Calu3 (cell line): ENCODE measurements around the gene PKP1. TPM values are rescaled to one million over a fixed set of nuclear protein-coding genes. Genes with fewer than 3 reads are reported as not detected.
A peak's percentile ranks its signal among the peaks of the same experiment; 100 is the strongest.

Source experiments
- BruUV-seq: library from RNA; stranded (reverse); fragments of 400-500 nt; replicated peaks from 2 replicates; lab custom pipeline; 2021; lab: Mats Ljungman, UMichigan
- CTCF ChIA-PET: fragments of 300-600 bp; sonication (Branson Sonifier 250); formaldehyde crosslinking; loops from one replicate; lab custom pipeline; 2022; ENCODE audit warnings: antibody characterized with exemption; lab: Charles Lee
- DNase-seq: peaks from one replicate; pipeline ENCODE4 v3.0.0; 2022
- H3K27ac Mint-ChIP-seq: one replicate; pipeline ENCODE4 v1.8.0; 2022; ENCODE audit warnings: mixed read lengths; ENCODE audit not compliant: unreplicated experiment
- H3K27me3 Mint-ChIP-seq: one replicate; pipeline ENCODE4 v1.8.0; 2022; ENCODE audit warnings: mixed read lengths; ENCODE audit not compliant: unreplicated experiment
- H3K36me3 Mint-ChIP-seq: one replicate; pipeline ENCODE4 v1.8.0; 2022; ENCODE audit warnings: mild to moderate bottlenecking, moderate library complexity, mixed read lengths; ENCODE audit not compliant: insufficient read depth, unreplicated experiment
- H3K4me1 Mint-ChIP-seq: one replicate; pipeline ENCODE4 v1.8.0; 2022; ENCODE audit warnings: mild to moderate bottlenecking, low read depth, mixed read lengths; ENCODE audit not compliant: unreplicated experiment
- H3K4me3 Mint-ChIP-seq: one replicate; pipeline ENCODE4 v1.8.0; 2022; ENCODE audit warnings: mild to moderate bottlenecking, low read depth, moderate library complexity, mixed read lengths; ENCODE audit not compliant: unreplicated experiment
- H3K9me3 Mint-ChIP-seq: one replicate; pipeline ENCODE4 v1.8.0; 2022; ENCODE audit warnings: low read depth, mixed read lengths; ENCODE audit not compliant: unreplicated experiment
- CTCF ChIP-seq: fragments of 200-600 bp; IDR thresholded peaks from one replicate; pipeline ENCODE4 v1.8.0; 2022; ENCODE audit warnings: antibody characterized with exemption; ENCODE audit not compliant: unreplicated experiment
- intact Hi-C: fragments of 100-400 bp; cut with micrococcal nuclease; formaldehyde crosslinking; loops from one replicate; pipeline ENCODE4 v1.10.0; 2022; ENCODE audit not compliant: unreplicated experiment
- total RNA-seq: library from RNA; stranded (reverse); gene quantifications from 2 replicates; pipeline ENCODE4 v1.2.3, GENCODE V29; 2022

PKP1 gene
- total RNA-seq, 1 experiment from 2014 or later, result 0.09 TPM

DNA sequence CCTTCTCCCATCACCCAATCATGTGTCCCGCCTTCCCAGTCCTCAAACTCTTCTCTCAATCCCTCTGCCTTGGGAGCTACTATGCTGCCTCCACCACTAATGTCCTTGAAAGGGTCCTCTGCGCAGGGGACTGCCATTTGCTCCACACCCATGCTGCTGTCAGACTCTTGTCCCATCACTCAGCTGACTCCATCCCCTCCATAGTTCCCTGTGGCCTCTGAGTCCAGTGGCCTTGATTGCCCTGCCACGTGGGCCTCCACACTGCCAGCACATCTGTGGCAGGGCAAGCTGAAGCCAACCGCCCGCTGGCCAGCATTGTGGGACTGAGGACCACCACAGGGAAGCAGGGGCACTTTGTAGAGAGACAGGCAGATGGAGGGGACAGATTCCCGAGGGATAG is 95.5 kb downstream of the PKP1 start:
- DNase-seq, result no peak
- Mint-ChIP-seq H3K9me3 (no peaks in the 10 kb centered on the region), H3K4me1 (peaks cover 9% of the 10 kb centered on the region), H3K36me3 (peaks cover 52% of the 10 kb centered on the region), H3K27me3 (peaks cover 58% of the 10 kb centered on the region), H3K27ac (peak overlapping the region; percentile 28), H3K4me3 (no peak overlapping the region)
- CTCF ChIA-PET, result interaction anchor here (0.7 to 2.1 kb wide), 3 partner anchors 17 to 31 kb away, joined by 3 to 5 read pairs (median 5); no protein-coding TSS in a partner anchor
- TF ChIP-seq CTCF, result no peak
- BruUV-seq, result no TSS peak
- intact Hi-C loops, result no loop called here

GRCh38 chr1:201379733-201380242 is 96.5 kb downstream of the PKP1 start:
- Mint-ChIP-seq H3K36me3 (peaks cover 62% of the 10 kb centered on the region), H3K4me3 (no peak overlapping the region), H3K9me3 (no peaks in the 10 kb centered on the region), H3K27me3 (peaks cover 48% of the 10 kb centered on the region), H3K27ac (peak overlapping the region; percentile 28), H3K4me1 (peaks cover 9% of the 10 kb centered on the region)
- no TSS peak for BruUV-seq
- TF ChIP-seq CTCF, result no peak
- no peak for DNase-seq
- intact Hi-C loops, result no loop called here
- CTCF ChIA-PET, result interaction anchor here (1.3 kb wide), 1 partner anchor 26 kb away, joined by 3 read pairs; no protein-coding TSS in a partner anchor

GRCh38 chr1:201381130-201381529 is 97.8 kb downstream of the PKP1 start:
- no peak for TF ChIP-seq CTCF
- no TSS peak for BruUV-seq
- H3K4me1 Mint-ChIP-seq, result peaks cover 18% of the 10 kb centered on the region
- CTCF ChIA-PET, result interaction anchor here (0.5 to 1.0 kb wide), 2 partner anchors 54 to 412 kb away, joined by 3 read pairs; no protein-coding TSS in a partner anchor
- H3K9me3 Mint-ChIP-seq, result no peaks in the 10 kb centered on the region
- peaks cover 34% of the 10 kb centered on the region for H3K27me3 Mint-ChIP-seq
- intact Hi-C loops, result no loop called here
- DNase-seq, result no peak
- H3K4me3 Mint-ChIP-seq, result no peak overlapping the region
- peaks cover 75% of the 10 kb centered on the region for H3K36me3 Mint-ChIP-seq
- peak overlapping the region; percentile 45 for H3K27ac Mint-ChIP-seq

Other genes with a start within 250 kb of the PKP1 start
- not detected in 2 replicates for gene CACNA1S, start 171.1 kb upstream of the PKP1 start, total RNA-seq
- 0.27 TPM in 1 of 2 replicates, not detected in the other for gene ASCL5, start 156.3 kb upstream of the PKP1 start, total RNA-seq
- gene TMEM9, start 129.0 kb upstream of the PKP1 start, total RNA-seq, result 84.0 and 99.5 TPM in 2 replicates
- gene IGFN1, start 92.7 kb upstream of the PKP1 start, total RNA-seq, result not detected in 2 replicates
- gene TNNT2, start 94.2 kb downstream of the PKP1 start, total RNA-seq, result 1.4 and 2.2 TPM in 2 replicates
- 209 and 244 TPM in 2 replicates for gene LAD1, start 115.8 kb downstream of the PKP1 start, total RNA-seq
- not detected in 2 replicates for gene TNNI1, start 138.2 kb downstream of the PKP1 start, total RNA-seq
- gene PHLDA3, start 185.7 kb downstream of the PKP1 start, total RNA-seq, result 31.1 and 36.7 TPM in 2 replicates
- gene CSRP1, start 223.6 kb downstream of the PKP1 start, total RNA-seq, result 69.9 and 73.5 TPM in 2 replicates